Trophoblast cell (in vitro differentiated cells and primary cell): Measurements from ENCODE around the gene COPS8.

Source experiments
- DNase-seq, 2 donors: peaks; one replicate each; pipeline ENCODE4 v3.0.0-alpha.2; 2016
- H2AFZ ChIP-seq: 2 replicates; pipeline ENCODE4 v1.6.1; 2013; ENCODE audit warnings: low read length, moderate library complexity, mild to moderate bottlenecking; ENCODE audit not compliant: insufficient read depth, poor library complexity
- H2AK5ac ChIP-seq: 2 replicates; pipeline ENCODE4 v1.6.1; 2013; ENCODE audit warnings: mild to moderate bottlenecking, low read length
- H2BK120ac ChIP-seq: 2 replicates; pipeline ENCODE4 v1.6.1; 2013; ENCODE audit warnings: low read length, mild to moderate bottlenecking, moderate library complexity; ENCODE audit not compliant: insufficient read depth, poor library complexity
- H2BK12ac ChIP-seq: 2 replicates; pipeline ENCODE4 v1.6.1; 2013; ENCODE audit warnings: mild to moderate bottlenecking, low read length, moderate library complexity
- H2BK5ac ChIP-seq: 2 replicates; pipeline ENCODE4 v1.6.1; 2013; ENCODE audit warnings: low read length, low read depth, moderate library complexity, mild to moderate bottlenecking; ENCODE audit not compliant: poor library complexity
- H3K14ac ChIP-seq: 2 replicates; pipeline ENCODE4 v1.6.1; 2013; ENCODE audit warnings: mild to moderate bottlenecking, low read length
- H3K18ac ChIP-seq: 2 replicates; pipeline ENCODE4 v1.6.1; 2013; ENCODE audit warnings: mild to moderate bottlenecking, low read length
- H3K23ac ChIP-seq: 2 replicates; pipeline ENCODE4 v1.6.1; 2013; ENCODE audit warnings: low read length
- H3K27ac ChIP-seq: 2 replicates; pipeline ENCODE4 v1.5.1; 2013; ENCODE audit warnings: low read depth, mild to moderate bottlenecking, inconsistent platforms, low read length, moderate library complexity
- H3K27me3 ChIP-seq: 2 replicates; pipeline ENCODE4 v1.6.1; 2013; ENCODE audit warnings: inconsistent platforms, mild to moderate bottlenecking, low read length, moderate library complexity; ENCODE audit not compliant: insufficient read depth
- H3K36me3 ChIP-seq, 2 experiments: 1 replicate in 1 of 2; 2 replicates in 1 of 2; pipeline ENCODE4 v1.6.1; 2013; ENCODE audit warnings: low read length in 2 of 2, mild to moderate bottlenecking in 2 of 2, moderate library complexity in 1 of 2; ENCODE audit not compliant: insufficient read depth in 2 of 2, control insufficient read depth in 1 of 2
- H3K4ac ChIP-seq: 2 replicates; pipeline ENCODE4 v1.6.1; 2013; ENCODE audit warnings: low read depth, mild to moderate bottlenecking, low read length, moderate library complexity
- H3K4me1 ChIP-seq, 2 experiments: 1 replicate in 1 of 2; 2 replicates in 1 of 2; pipeline ENCODE4 v1.6.1; 2013; ENCODE audit warnings: low read length in 2 of 2, mild to moderate bottlenecking in 2 of 2, moderate library complexity in 1 of 2; ENCODE audit not compliant: insufficient read depth in 2 of 2, control insufficient read depth in 1 of 2
- H3K4me2 ChIP-seq: 2 replicates; pipeline ENCODE4 v1.6.1; 2013; ENCODE audit warnings: inconsistent platforms, mild to moderate bottlenecking, low read length, moderate library complexity
- H3K4me3 ChIP-seq: 2 replicates; pipeline ENCODE4 v1.5.1; 2013; ENCODE audit warnings: mild to moderate bottlenecking, low read depth, low read length, inconsistent platforms
- H3K79me1 ChIP-seq: one replicate; pipeline ENCODE4 v1.6.1; 2013; ENCODE audit warnings: low read length
- H3K79me2 ChIP-seq: 2 replicates; pipeline ENCODE4 v1.6.1; 2013; ENCODE audit warnings: low read length, mild to moderate bottlenecking; ENCODE audit not compliant: control insufficient read depth, insufficient read depth, poor library complexity
- H3K9ac ChIP-seq: 2 replicates; pipeline ENCODE4 v1.6.1; 2013; ENCODE audit warnings: mild to moderate bottlenecking, low read length
- H3K9me3 ChIP-seq: 2 replicates; pipeline ENCODE4 v1.6.1; 2013; ENCODE audit warnings: low read depth, mild to moderate bottlenecking, control low read depth, inconsistent platforms, low read length; ENCODE audit not compliant: insufficient read depth
- H4K12ac ChIP-seq: 2 replicates; pipeline ENCODE4 v1.6.1; 2013; ENCODE audit warnings: low read depth, mild to moderate bottlenecking, low read length, moderate library complexity
- H4K8ac ChIP-seq: 2 replicates; pipeline ENCODE4 v1.6.1; 2013; ENCODE audit warnings: low read depth, mild to moderate bottlenecking, low read length, moderate library complexity
- H4K91ac ChIP-seq: one replicate; pipeline ENCODE4 v1.6.1; 2013; ENCODE audit warnings: low read depth, mild to moderate bottlenecking, low read length, moderate library complexity
- WGBS: extraction: QIAGEN DNeasy Blood & Tissue Kit; methylation state at CpG from one replicate; pipeline ENCODE4 v1.1.7; 2013; ENCODE audit warnings: missing lambda C conversion rate; ENCODE audit not compliant: insufficient read length, insufficient coverage; ENCODE audit errors: extremely low coverage; 5-methylcytosine and 5-hydroxymethylcytosine counted together

COPS8 gene

GRCh38 chr2:237136824-237137223 lies 51.1 kb downstream of the COPS8 start:
- no peak overlapping the region for H4K12ac ChIP-seq
- H2BK120ac ChIP-seq, result no peak overlapping the region
- no peak overlapping the region for H3K4ac ChIP-seq
- no peak overlapping the region for H3K27ac ChIP-seq
- no peaks in the 10 kb centered on the region for H3K4me1 ChIP-seq
- peaks cover 7% of the 10 kb centered on the region for H3K9me3 ChIP-seq
- no peak for DNase-seq
- no peak overlapping the region for H3K9ac ChIP-seq
- no peak overlapping the region for H2BK5ac ChIP-seq
- no peaks in the 10 kb centered on the region for H3K79me1 ChIP-seq
- no peak overlapping the region for H4K91ac ChIP-seq
- H3K14ac ChIP-seq, result no peak overlapping the region
- WGBS, result no CpG with 5 or more reads among the region's 9 CpGs
- no peak overlapping the region for H2BK12ac ChIP-seq
- no peak overlapping the region for H3K4me2 ChIP-seq
- no peak overlapping the region for H2AFZ ChIP-seq
- H3K4me3 ChIP-seq, result no peak overlapping the region
- H3K36me3 ChIP-seq, result no peaks in the 10 kb centered on the region
- no peak overlapping the region for H2AK5ac ChIP-seq
- no peak overlapping the region for H3K23ac ChIP-seq
- no peaks in the 10 kb centered on the region for H3K79me2 ChIP-seq
- no peak overlapping the region for H3K18ac ChIP-seq
- no peak overlapping the region for H4K8ac ChIP-seq
- H3K27me3 ChIP-seq, result no peaks in the 10 kb centered on the region

- H3K27me3 ChIP-seq, result no peaks in the 10 kb centered on the region
- no peak overlapping the region for H3K27ac ChIP-seq
- no peak overlapping the region for H3K18ac ChIP-seq
- no peak overlapping the region for H4K12ac ChIP-seq
- no peaks in the 10 kb centered on the region for H3K79me1 ChIP-seq
- no peaks in the 10 kb centered on the region for H3K36me3 ChIP-seq
- no peak overlapping the region for H2BK12ac ChIP-seq
- no peak overlapping the region for H2BK5ac ChIP-seq
- H3K79me2 ChIP-seq, result no peaks in the 10 kb centered on the region
- no peak overlapping the region for H3K23ac ChIP-seq
- H3K14ac ChIP-seq, result no peak overlapping the region
- no peak overlapping the region for H4K8ac ChIP-seq
- WGBS, result no CpG with 5 or more reads among the region's 13 CpGs
- no peak overlapping the region for H3K4ac ChIP-seq
- no peak overlapping the region for H3K4me2 ChIP-seq
- H2AFZ ChIP-seq, result no peak overlapping the region
- DNase-seq, result no peak
- no peak overlapping the region for H4K91ac ChIP-seq
- H2BK120ac ChIP-seq, result no peak overlapping the region
- H3K4me1 ChIP-seq, result no peaks in the 10 kb centered on the region
- no peak overlapping the region for H3K9ac ChIP-seq
- H3K4me3 ChIP-seq, result no peak overlapping the region
- H3K9me3 ChIP-seq, result peaks cover 7% of the 10 kb centered on the region
- no peak overlapping the region for H2AK5ac ChIP-seq
Measured at GRCh38 chr2:237137626-237138323, 52.1 kb downstream of the COPS8 start.

- Histone ChIP-seq H3K18ac (no peak overlapping the region), H3K79me1 (no peaks in the 10 kb centered on the region), H4K91ac (no peak overlapping the region), H3K14ac (no peak overlapping the region), H3K4ac (no peak overlapping the region), H4K12ac (no peak overlapping the region), H3K4me1 (no peaks in the 10 kb centered on the region), H3K79me2 (no peaks in the 10 kb centered on the region), H2BK12ac (no peak overlapping the region), H3K27me3 (no peaks in the 10 kb centered on the region), H2AFZ (no peak overlapping the region), H3K4me3 (peak overlapping the region; percentile 55), H2AK5ac (no peak overlapping the region), H3K9ac (peak overlapping the region; percentile 6), H3K9me3 (peaks cover 7% of the 10 kb centered on the region), H4K8ac (no peak overlapping the region), H2BK5ac (no peak overlapping the region), H2BK120ac (no peak overlapping the region), H3K23ac (peak overlapping the region; percentile 2), H3K4me2 (no peak overlapping the region), H3K27ac (no peak overlapping the region), H3K36me3 (no peaks in the 10 kb centered on the region)
- DNase-seq, result no peak
- no CpG with 5 or more reads among the region's 14 CpGs for WGBS
Measured at GRCh38 chr2:237139123-237139675, 53.5 kb downstream of the COPS8 start.

GRCh38 chr2:237140689-237141285 lies 55.1 kb downstream of the COPS8 start:
- Histone ChIP-seq H3K14ac (no peak overlapping the region), H3K4ac (no peak overlapping the region), H3K4me2 (no peak overlapping the region), H4K8ac (no peak overlapping the region), H3K27me3 (no peaks in the 10 kb centered on the region), H3K23ac (no peak overlapping the region), H3K4me3 (no peak overlapping the region), H3K4me1 (no peaks in the 10 kb centered on the region), H2AFZ (no peak overlapping the region), H3K9ac (no peak overlapping the region), H3K36me3 (no peaks in the 10 kb centered on the region), H3K27ac (no peak overlapping the region), H2BK5ac (no peak overlapping the region), H3K9me3 (peaks cover 7% of the 10 kb centered on the region), H3K18ac (no peak overlapping the region), H2BK12ac (no peak overlapping the region), H4K91ac (no peak overlapping the region), H2BK120ac (no peak overlapping the region), H3K79me2 (no peaks in the 10 kb centered on the region), H3K79me1 (no peaks in the 10 kb centered on the region), H4K12ac (no peak overlapping the region), H2AK5ac (no peak overlapping the region)
- no CpG with 5 or more reads among the region's 4 CpGs for WGBS
- DNase-seq, result no peak
